ENCODE results near the gene TBC1D2B.

The TBC1D2B gene

GRCh38 chr15:78093242-78094020 lies 15.9 kb upstream of the TBC1D2B start:
- no peak for DNase-seq (ENCODE audit: low read depth)

GRCh38 chr15:78092261-78093041 lies 14.9 kb upstream of the TBC1D2B start, which contains the start of gene SH2D7:
Gene SH2D7 (plus strand): TSS chr15:78092561. CDS start chr15:78092585, 24 bp downstream.
- no peak for DNase-seq (ENCODE audit: low read depth)

DNA sequence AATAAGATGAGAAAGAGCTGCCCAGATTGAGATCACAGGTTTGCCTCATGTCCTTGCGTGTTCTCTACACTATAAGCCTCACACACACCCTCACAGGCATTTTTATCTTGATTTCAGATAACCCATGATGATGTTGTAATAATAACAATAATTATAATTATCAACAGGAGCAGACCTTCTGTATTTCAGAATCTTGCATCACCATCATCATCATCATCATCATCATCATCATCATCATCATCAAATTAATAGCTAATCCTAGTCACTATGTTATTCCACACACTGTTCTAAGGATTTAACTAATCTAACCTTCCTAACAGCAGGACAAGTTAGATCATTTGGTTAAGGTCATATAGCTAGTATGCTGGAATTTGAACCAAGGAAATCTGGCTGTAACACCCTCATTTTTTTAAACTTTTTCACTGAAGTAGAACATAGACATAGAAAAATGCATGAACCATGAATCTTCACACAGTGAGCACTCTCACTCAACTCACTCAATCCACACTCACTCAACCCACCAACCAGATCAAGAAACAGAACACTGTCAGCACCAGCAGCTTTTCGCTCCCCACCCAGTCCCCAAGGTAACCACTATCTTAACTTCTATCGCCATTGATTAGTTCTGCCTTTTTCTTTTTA lies 13.0 kb upstream of the TBC1D2B start:
- no peak for DNase-seq (ENCODE audit: low read depth)

GRCh38 chr15:78088773-78089080 lies 11.2 kb upstream of the TBC1D2B start:
- DNase-seq (ENCODE audit: low read depth): no peak

- DNase-seq (ENCODE audit: low read depth): no peak
Measured at GRCh38 chr15:78087951-78088772, 10.7 kb upstream of the TBC1D2B start.

- no peak for DNase-seq (ENCODE audit: low read depth)
Measured at GRCh38 chr15:78085928-78086327, 8.4 kb upstream of the TBC1D2B start.

DNA sequence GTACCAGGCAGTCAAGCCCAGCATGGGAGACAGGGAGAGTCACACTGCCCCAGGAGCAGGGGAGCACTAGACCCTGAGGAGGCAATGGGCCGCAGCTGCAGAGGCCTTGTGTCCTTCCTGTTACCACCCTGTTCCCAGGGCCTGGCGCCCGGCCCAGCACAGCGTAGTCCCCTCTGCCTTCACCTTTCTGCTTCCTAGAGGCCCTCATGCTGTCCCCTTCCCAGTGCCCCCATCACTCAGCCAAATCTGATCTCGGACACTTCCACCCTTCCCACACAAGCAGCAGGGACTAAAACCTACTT lies 6.9 kb upstream of the TBC1D2B start:
- DNase-seq (ENCODE audit: low read depth): no peak

DNA sequence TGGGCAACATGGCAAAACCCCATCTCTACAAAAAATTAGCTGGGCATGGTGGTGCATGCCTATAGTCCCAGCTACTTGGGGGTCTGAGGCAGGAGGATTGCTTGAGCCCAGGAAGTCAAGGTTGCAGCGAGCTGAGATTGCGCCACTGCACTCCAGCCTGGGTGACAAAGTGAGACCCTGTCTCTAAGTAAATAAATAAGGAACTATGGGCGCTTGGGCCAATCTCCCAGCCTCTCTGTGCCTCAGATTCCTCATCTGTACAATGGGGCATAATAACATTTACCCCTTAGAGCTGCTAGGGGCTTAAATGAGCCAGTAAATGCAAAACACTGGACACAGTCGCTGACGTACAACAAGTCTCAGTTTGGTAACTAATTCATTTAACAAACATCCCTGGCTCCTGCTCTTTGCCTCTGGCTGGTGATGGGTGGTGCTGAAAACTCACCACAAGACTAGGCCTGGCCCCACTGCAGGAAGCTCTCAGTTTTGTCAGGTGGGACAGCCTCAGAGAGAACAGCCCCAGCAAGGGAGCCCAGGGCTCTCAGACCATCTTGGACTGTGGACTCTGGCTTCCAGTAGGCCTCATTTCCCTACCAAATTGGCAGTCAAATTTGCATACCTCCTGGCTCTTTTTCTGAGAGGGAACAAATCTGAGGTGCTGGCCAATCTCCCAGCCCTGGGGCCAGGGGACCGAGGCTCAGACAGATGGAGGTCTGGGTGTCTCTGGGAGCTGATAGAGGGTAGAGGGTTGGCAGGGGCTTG lies 6.4 kb upstream of the TBC1D2B start:
- DNase-seq (ENCODE audit: low read depth): no peak

GRCh38 chr15:78083186-78083585 lies 5.7 kb upstream of the TBC1D2B start:
- no peak for DNase-seq (ENCODE audit: low read depth)

DNA sequence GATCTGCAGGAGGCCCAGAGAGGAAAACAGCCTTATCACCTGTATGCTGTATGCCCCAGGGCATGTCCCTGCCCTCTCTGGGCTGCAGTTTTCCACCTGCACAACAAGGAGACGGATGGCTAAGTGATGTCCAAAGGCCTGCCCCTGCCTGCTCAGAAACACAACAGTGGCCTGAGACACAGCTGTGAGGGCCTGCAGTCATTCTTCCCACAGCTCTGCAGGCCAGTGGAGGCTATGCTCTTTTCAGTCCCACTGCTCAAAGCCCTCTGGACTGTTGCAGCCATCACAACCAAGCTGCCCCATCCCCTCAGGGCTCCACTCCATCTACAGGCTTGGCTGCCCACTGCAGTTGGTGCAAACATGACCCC lies 5.2 kb upstream of the TBC1D2B start:
- DNase-seq (ENCODE audit: low read depth): no peak

- no peak for DNase-seq (ENCODE audit: low read depth)
Measured at GRCh38 chr15:78082106-78082742, 4.7 kb upstream of the TBC1D2B start.

DNA sequence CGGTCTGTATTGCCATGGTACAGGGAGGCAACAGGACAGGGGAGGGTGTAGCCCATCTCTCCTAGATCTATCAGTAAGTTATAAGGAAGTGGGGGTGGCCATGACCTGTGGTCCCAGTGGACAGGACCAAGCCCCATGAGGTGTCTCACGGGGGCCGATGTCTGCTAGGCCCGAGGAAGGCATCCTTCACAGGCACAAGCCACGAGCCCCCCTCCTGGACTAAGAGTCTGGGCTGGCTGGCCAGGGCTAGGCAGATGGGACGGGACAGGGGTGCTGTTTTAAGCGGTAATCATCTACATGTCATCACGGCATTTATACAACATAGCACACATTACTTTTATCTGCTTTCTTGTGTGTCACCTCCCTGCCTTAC lies 2.6 kb upstream of the TBC1D2B start:
- DNase-seq (ENCODE audit: low read depth): no peak

DNA sequence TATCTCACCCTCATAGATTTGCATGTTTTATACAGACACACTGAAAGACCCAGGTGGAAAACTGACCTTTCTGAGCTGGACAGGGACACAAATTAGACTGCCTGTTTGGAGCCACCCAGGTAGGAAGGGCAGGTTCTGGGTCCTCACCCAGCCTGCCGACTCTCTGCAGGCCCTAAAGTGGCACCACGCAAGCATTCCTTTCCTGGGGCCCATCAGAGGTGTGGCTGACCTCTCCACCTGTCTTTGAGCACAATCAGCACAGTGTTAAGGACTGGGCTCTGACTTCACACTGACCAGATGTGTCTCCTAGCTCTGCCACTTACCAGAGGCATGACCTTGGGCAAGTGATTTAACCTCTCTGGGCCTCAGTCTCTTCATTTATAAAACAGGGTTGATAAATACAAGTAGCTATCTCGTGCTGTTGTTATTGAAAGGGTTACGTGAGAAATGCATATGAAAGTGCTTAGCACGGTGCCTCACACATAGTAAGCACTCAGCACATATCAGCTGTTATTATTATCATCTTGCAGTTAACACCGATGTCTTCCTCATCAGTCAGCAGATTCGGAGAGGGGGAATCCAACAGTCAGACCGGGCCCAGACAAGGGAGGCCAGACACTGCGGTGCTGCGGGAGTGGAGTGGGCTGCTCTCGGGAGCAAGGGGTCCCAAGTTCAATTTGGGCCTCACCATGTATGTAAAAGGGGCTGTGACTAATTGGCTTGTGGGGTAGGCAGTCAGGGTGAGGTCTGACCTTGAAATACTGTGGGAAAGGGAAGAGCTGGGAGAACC lies 2.0 kb upstream of the TBC1D2B start:
- DNase-seq (ENCODE audit: low read depth): no peak

- no peak for DNase-seq (ENCODE audit: low read depth)
Measured at GRCh38 chr15:78077871-78078210, 330 bp upstream of the TBC1D2B start.

DNA sequence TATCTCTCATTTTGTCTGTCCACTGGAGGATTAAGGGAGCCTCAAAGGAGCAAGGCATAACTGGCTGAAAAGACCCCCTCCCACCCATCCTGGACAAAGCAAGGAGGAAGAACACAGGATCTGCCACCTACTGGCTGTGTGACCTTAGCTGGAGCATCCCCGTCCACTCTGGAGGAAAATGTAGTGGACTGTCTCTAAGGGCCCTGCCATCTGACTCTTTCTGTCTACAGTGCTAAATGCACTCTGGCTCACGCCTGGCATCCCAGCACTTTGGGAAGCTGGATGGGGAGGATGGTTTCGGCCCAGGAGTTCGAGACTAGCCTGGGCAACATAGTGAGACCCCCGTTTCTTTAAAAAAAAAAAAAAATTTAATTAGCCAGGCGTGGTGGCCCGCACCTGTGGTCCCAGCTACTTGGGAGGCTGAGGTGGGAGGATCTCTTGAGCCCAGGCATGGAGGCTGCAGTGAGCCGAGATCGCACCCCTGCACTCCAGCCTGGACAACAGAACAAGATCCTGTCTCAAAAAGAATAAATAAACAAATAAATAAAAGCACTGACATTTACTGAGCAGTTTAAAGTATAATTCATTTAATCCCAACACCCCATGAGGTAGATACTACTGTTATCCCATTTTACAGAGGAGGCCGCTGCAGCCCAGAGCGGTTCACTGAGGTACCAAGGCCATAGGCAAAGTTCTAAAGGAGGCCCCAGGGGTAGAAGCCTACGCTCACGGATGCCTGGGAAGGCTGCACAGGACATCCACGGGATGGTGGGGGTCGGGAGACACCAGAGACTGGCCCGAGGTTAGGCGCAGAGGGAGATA lies 1.1 kb downstream of the TBC1D2B start:
- DNase-seq (ENCODE audit: low read depth): no peak

DNA sequence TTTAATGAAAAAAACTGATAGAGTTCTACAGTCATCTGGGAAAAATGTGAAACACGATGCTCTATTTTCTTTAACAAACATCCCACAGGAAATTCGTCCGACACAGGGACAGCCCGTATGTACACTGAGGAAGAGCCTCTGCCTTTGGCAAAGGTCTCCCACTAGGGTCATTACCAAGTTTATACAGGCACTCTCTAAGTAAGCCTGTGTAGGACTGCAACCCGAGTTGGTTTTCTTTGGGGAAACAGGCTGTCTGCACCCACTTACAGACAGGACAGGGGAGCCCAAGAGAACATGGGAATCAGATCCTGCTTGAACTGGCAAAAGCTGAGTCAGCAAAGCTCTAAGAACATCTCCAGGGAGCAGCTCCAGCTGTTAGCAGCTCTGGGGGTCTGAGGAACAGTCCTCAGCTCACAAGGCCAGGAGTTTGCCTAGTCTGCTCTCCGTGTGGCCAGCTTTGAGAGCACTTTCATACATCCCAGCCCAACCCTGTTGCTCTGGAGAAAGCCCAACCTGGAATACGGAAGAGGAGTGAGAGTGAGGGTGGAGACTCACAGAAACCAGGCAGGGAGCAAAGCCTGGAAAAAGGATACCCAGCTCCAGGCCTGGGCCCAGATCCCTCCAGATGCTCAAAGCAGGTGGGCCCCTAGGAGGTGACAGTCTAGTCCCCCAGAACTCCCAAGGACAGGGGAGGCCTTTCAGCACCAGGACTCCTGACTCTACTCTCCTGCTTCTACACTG lies 1.9 kb downstream of the TBC1D2B start:
- DNase-seq (ENCODE audit: low read depth): no peak

- no peak for DNase-seq (ENCODE audit: low read depth)
Measured at GRCh38 chr15:78073046-78073787, 4.3 kb downstream of the TBC1D2B start.
